TTC549 (cell line): ENCODE results near the gene KCNJ14.

Experiments used
- FAIRE-seq: peaks from 2 replicates; lab custom pipeline; 2012; peaks lifted over from hg19 to GRCh38; lab: Jason Lieb, UNC

The KCNJ14 gene

DNA sequence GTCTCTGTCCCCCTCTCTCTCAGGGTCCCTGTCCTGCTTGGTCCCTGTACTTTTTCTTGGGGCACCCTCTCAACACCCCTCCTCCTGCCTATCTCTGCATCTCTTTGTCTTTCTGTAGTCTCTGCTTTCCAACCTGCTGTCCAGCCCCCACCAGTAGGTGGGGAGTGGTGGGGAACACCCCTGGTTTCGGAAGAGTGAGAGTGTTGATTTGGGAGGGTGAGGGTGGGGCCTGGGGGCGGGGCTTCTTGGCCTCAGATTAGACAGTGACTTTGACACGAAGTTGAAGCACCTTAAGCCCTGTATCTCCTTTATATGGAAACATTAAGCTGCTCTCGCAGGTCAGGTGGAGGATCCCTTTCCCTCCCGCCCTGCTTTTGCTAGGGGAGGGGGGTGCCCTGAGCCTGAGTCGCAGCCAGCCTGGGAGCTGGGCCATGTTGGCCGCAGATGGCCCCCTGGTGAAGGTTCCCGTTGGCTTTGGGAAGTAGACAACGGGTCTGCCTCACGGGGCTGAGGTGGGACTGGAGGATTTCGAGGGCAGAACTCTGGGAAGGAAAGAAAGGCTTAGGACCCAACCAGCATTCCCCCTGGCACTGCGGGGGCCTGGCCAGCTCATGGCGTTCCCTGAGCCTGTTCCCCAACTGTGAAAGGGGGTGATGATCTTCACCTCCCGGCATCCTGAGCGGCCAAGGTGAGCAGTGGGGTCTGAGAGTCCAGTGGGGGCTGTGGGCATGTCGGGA, at the start of gene KCNJ14:
Gene KCNJ14 (plus strand): TSS at position 404 of the 737 bp plus-strand sequence. CDS start 6,151 bp downstream, outside the sequence.
- FAIRE-seq: no peak

DNA sequence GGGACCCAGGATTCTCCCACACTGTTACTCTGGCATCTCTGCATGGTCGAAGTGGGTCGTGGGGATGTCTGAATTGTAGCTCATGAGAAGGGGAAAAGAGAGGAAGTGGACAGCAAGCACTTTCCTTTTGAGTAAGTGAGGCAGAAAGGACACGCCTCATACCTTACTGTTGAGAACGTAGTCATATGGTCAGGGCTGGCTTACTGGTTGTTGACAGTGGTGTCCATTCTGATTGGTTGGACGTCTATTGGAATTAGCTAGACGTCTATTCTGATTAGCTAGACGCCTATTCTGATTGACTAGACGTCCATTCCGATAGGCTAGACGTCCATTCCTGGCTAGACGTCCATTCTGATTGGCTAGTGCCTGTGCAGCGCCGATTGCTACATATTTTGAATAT, 49.5 kb upstream of the KCNJ14 start:
- FAIRE-seq: no peak

DNA sequence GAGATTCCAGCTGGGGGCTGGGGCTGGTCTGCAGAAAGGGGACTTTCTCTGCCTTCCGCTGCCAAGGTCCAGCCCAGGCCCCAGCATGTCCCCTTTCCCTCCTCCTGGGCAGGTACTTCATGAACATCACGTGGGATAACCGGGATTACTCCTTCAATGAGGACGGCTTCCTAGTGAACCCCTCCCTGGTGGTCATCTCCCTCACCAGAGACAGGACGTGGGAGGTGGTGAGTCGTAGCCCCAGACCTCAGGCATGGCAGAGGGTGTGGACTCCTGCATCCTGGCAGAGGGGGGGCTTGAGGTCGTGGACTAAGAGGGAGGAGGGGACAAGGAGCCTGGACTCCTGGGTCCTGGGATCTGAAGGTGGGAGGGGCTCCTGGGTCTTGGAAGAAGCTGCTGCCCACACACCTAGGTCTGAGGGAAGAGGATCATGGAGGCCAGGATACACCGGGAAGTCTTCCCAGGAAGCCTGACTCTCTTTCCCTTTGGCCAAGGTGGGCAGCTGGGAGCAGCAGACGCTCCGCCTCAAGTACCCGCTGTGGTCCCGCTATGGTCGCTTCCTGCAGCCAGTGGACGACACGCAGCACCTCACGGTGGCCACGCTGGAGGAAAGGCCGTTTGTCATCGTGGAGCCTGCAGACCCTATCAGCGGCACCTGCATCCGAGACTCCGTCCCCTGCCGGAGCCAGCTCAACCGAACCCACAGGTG, 41.3 kb upstream of the KCNJ14 start:
- FAIRE-seq: no peak

DNA sequence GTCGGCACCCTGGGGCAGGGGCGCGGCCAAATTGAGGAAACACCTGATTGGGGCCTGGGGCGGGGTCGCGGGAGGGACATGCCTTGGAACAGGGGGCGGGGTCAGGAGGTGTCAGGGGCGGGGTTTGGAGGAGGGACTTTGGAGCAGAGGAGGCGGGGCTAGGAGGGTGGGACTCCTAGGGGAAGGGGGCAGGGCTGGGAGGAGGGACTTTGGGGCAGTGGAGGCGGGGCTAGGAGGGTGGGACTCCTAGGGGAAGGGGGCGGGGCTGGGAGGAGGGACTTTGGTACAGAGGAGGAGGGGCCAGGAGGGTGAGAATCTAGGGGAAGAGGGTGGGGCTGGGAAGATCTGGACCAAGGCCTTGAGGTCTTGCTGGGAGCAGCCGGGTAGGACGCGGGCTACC, 40.0 kb upstream of the KCNJ14 start:
- FAIRE-seq: no peak

DNA sequence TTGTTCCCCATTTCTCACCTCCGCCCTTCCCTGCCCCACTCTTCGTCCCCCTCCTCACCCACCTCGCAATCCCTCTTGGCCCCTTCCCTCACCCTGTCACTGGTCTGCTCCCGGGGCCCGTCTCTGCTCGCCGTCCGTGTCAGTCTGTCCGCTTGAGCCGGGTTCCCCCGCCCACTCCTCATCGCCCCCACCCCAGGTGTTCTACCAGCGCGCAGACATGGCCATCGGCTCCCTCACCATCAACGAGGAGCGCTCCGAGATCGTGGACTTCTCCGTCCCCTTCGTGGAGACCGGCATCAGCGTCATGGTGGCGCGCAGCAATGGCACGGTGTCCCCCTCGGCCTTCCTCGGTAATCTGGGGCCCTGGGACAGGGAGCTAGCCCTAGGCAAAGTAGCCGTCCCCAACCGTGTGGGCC, 39.6 kb upstream of the KCNJ14 start:
- FAIRE-seq: no peak

DNA sequence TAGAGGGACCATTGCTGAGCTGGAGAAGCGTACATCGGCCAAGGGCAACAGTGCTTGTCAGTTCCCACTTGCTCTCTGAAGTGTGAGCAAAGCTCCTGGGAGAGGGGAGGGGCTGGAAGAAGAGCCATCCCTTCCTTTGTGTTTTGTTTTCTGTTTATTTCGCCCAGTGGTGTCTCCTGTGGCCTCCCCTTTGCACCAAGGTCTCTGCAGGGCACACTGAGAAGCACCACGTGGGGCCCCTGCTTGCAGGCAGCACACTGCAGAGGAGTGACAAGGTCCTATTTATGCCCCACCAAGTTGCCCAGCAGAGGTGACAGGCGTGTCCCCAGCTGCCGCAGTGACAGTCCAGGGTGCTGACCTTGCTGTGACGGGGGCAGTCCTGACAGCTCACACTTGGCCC, 38.0 kb upstream of the KCNJ14 start:
- FAIRE-seq: no peak

DNA sequence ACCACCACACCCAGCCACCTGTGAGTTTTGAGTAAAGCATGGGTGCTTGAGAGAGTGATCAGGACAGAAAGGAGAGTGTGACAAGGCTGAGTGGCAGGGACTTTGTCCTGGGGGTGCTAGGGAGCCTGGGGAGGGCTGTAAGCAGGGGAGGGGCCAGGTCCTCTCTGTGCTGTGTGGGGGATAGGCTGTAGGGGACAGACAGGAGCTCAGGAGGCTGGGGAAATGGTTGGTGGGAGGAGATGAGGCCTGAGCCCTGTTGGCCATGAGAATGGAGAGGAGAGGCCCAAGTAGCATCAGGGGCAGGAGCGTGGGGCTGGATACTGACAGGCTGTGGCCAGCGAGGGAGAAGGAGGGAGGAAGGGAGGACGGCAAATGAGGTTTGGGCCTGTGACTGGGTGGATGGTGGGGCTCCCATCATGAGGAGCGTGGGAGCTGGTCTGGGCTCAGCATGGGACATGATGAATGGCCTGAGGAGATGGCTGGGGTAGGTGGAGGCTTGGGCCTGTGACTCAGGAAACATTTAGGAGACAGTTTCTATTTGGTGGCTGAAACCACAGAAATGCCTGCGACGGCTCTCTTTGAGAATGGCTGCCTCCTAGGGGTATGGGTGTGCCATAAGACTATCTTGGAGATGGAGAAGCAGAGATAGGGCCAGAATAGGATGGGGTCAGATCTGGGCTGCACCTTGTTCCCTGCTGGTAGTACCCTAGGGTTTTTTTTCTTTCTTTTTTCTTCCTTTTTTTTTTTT, 36.9 kb upstream of the KCNJ14 start:
- no peak for FAIRE-seq

DNA sequence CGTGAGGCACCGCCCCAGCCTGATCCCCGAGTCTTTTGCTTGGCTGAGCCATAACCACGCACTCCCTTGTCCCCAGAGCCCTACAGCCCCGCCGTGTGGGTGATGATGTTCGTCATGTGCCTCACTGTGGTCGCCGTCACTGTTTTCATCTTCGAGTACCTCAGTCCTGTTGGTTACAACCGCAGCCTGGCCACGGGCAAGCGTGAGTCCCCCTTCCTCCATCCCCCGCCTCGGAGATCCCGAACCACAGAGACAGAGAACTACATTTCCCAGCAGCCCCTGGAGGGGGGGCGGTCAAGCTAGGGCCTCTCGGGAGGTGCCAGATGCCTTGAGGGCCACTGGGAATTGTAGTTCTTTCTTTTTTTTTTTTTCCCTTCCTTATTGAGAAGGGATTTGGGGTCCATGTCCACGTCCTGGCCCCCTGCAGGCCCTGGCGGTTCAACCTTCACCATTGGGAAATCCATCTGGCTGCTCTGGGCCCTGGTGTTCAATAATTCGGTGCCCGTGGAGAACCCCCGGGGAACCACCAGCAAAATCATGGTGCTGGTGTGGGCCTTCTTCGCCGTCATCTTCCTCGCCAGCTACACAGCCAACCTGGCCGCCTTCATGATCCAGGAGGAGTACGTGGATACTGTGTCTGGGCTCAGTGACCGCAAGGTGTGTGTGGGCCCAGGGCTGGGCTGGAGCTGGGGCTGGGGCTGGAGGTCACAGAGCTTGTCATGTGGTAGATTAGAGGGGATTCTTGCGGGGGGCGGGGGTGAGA, 36.0 kb upstream of the KCNJ14 start:
- no peak for FAIRE-seq

DNA sequence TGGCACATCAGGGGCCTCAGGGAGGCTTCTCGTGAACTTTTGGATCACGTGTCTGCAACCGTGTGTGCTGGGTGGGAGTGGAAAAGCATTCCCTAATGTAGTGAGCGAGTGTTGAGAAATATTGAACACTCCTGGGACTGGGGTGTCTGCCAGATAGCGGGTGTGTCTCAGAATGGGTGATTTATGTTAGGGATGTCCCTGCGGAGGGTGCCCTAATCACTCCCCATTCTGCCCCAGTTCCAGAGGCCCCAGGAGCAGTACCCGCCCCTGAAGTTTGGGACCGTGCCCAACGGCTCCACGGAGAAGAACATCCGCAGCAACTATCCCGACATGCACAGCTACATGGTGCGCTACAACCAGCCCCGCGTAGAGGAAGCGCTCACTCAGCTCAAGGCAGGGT, 33.8 kb upstream of the KCNJ14 start:
- FAIRE-seq: no peak

DNA sequence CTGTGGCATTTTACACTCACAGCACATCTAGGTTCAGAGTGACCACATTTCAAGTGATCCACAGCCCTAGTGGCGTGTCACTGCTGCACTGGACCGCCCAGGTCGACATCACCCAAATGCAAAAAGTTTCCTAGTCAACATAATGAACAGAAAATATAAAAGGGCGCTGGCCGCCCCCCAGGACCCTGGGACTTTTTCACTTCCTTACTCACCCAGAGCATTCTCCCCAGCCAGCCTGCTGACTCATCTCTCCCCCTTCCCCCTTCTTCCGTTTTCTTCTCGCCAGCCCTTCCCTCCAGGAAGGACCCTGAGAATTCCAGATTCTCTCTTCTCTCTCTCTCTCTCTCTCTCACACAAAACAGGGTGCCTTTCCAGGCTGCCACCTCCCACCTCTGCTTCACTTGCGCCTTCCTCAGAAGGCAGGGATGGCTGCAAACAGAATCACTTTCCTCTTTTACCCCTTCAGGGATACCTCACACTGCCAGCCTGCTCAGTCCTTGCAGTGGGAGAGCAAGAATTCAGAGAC, 30.6 kb upstream of the KCNJ14 start:
- FAIRE-seq: no peak

DNA sequence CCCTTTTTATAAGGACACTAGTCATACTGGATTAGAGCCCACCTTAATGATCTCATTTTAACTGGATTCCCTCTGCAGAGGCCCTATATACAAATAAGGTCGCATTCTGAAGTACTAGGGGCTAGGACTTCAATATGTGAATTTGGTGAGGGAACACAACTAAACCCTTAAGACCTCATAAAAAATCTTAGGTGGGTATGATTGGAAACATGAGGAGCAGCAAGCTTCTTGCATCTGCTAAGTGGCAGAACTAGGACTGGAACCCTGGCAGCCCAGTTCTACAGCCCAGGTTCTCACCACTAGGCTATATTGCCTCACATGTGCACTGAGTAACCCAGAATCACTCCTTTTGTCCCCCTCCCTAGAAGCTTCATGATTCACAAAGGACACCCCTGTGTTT, 26.7 kb upstream of the KCNJ14 start:
- FAIRE-seq: no peak

DNA sequence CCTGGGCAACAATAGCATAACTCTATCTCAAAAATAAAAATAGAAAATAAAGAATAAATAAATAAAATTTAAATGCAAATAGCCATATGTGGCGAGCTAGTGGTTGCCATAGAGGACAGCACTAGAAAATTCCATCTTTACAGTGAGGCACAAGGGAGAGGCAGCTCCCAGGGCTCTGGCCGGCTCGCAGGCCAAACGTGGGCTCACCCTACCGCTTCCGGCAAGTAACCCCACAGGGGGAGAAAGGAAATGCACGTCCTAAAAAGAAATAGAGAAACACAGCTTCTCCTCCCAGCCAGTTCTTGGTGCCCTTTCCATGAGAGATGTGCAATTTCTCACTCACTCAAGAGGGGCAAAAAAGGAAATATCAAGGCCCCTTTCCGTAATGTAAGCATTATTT, 22.0 kb upstream of the KCNJ14 start:
- no peak for FAIRE-seq

DNA sequence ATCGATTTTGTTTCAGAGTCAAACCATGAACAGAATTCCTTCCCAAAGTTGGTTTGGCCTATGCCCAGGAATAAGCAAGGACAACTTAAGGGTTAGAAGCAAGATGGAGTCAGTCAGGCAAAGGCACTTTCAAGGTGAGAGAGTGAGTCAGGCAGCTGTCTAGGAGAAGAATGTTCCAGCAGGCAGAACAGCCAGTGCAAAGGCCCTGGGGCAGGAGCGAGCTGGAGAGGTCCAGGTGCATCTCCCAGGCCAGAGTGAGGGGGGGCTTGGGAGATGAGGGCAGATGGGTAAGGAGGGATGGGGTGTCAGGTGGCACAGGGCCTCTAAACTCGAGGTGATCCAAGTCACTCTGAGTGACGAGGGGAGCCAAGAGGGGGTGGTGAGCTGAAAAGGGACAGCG, 18.8 kb upstream of the KCNJ14 start:
- no peak for FAIRE-seq

DNA sequence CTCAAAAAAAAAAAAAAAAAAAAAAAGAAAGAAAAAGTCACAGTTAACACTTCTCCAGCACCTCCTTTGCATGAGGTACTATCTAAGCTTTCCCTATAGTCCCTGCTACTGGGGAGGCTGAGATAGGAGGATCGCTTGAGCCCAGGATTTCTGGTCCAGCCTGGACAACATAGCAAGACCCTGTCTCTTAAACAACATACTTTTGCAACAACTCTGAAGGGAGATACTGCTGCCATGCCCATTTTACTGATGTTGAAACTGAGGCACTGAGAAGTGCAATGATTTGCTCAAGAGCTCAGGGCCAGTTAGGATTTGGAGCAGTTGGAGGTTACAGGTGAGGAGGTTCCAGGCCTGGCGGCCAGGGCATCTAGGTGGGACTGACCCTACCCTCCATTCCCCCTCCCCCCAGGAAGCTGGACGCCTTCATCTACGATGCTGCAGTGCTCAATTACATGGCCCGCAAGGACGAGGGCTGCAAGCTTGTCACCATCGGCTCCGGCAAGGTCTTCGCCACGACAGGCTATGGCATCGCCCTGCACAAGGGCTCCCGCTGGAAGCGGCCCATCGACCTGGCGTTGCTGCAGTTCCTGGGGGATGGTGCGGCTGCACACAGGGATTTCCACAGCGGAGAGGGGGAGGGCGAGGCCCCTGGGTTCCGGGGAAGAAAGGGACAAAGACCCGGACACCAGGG, 13.9 kb upstream of the KCNJ14 start:
- FAIRE-seq: no peak

DNA sequence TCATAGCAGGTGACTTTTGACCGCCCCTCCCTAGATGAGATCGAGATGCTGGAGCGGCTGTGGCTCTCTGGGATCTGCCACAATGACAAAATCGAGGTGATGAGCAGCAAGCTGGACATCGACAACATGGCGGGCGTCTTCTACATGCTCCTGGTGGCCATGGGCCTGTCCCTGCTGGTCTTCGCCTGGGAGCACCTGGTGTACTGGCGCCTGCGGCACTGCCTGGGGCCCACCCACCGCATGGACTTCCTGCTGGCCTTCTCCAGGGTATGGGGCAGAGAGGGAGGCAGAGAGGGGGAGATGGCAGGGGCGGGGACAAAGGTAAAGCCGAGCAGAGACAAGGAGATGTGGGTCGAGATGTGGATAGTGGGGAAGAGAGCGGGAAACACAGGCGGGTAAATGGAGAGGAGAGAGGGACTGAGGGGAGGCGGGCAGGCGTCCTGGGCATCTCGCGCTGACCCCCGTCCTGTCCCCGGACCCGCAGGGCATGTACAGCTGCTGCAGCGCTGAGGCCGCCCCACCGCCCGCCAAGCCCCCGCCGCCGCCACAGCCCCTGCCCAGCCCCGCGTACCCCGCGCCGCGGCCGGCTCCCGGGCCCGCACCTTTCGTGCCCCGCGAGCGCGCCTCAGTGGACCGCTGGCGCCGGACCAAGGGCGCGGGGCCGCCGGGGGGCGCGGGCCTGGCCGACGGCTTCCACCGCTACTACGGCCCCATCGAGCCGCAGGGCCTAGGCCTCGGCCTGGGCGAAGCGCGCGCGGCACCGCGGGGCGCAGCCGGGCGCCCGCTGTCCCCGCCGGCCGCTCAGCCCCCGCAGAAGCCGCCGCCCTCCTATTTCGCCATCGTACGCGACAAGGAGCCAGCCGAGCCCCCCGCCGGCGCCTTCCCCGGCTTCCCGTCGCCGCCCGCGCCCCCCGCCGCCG, 13.0 kb upstream of the KCNJ14 start:
- no peak for FAIRE-seq

DNA sequence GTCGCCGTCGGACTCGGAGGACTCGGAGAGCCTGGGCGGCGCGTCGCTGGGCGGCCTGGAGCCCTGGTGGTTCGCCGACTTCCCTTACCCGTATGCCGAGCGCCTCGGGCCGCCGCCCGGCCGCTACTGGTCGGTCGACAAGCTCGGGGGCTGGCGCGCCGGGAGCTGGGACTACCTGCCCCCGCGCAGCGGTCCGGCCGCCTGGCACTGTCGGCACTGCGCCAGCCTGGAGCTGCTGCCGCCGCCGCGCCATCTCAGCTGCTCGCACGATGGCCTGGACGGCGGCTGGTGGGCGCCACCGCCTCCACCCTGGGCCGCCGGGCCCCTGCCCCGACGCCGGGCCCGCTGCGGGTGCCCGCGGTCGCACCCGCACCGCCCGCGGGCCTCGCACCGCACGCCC, 12.1 kb upstream of the KCNJ14 start:
- no peak for FAIRE-seq

DNA sequence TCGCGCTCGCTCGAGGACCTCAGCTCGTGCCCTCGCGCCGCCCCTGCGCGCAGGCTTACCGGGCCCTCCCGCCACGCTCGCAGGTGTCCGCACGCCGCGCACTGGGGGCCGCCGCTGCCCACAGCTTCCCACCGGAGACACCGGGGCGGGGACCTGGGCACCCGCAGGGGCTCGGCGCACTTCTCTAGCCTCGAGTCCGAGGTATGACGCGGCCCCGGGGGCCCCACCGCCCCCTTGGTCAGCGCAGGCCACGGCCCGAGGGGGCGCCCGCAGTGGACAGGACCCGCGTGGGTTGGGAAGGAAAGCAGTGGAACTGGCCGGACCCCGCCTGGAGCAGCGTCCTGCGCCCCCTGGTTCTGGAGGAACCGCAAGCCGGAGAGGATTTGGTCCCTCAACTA, 11.6 kb upstream of the KCNJ14 start:
- no peak for FAIRE-seq

DNA sequence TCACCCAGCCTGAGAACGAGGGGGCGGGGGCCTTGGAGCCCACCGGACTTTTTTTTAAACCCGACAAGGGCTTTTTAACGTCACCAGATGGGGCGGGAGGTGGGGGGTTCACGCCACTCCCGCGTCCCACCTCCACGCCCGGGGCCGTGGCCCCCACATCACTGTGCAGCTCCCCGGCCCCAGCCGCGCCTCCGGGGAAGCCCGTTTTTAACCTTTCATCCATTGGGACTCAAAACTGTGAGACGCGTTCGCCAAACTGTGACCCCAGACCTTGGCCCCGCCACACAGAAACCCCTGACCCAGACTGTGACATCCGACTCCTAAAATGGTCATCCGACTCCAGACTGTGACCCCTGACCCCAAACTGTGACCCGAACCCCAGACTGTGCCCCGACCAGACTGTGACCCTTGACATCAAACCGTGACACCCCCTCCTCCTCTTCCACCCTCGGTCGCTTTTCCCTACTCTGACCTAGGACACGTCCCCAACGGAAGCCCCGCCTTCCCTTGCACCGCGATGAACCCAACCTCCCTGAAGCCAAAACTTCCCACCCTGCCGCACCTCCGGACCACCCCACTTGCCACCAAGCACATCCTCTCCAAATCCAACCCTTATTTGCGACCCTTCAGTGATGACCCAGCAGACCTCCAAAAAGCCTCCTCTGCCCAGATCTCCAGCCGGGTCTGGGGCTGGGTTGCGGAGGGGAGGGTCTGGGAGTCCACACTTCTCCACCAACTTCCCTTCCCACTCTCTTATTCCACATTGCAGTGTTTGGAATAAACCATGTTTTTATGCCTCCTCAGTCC, 11.0 kb upstream of the KCNJ14 start:
- no peak for FAIRE-seq

DNA sequence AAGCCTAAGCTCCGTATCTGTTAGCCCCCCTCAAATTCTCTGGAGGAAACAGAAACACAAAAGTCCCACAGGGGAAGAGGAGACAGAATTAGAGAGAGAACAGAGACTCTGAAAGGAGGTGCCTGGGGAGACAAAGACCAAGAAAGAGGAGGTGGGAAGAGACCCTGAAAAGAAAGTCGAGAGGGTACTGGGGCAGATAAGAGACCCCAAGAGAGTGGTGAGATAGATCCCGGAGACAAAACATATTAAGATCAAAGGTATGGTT, 10.5 kb upstream of the KCNJ14 start:
- FAIRE-seq: no peak

DNA sequence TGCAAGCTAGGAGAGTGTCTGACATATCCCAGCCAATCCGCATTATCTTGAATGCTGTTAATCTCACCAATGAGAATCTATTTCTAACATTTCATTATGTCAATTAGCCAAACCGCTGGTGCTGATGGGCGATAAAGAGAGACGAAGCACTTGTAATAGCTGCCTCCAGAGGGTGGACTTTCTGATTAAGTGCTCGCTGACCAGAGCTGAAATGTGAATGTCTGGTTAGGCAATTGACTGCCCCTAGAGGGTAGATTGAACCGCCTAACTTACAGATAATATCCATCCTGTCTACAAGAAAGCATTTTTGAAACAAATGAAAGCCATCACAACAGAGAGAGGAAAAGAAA, 10.1 kb upstream of the KCNJ14 start:
- FAIRE-seq: no peak
